K562 treated with DMSO at 1 percent for 12 hours (cell line): ENCODE measurements around the gene PPP1R26. TPM values are rescaled to one million over a fixed set of nuclear protein-coding genes. Genes with fewer than 3 reads are reported as not detected.

ENCODE experiments used
- total RNA-seq: library from RNA; unstranded; fragments of 300-600 nt; gene quantifications from 2 replicates; pipeline ENCODE4 v1.2.3, GENCODE V29; 2022; ENCODE audit not compliant: insufficient read depth

Gene PPP1R26, protein sequence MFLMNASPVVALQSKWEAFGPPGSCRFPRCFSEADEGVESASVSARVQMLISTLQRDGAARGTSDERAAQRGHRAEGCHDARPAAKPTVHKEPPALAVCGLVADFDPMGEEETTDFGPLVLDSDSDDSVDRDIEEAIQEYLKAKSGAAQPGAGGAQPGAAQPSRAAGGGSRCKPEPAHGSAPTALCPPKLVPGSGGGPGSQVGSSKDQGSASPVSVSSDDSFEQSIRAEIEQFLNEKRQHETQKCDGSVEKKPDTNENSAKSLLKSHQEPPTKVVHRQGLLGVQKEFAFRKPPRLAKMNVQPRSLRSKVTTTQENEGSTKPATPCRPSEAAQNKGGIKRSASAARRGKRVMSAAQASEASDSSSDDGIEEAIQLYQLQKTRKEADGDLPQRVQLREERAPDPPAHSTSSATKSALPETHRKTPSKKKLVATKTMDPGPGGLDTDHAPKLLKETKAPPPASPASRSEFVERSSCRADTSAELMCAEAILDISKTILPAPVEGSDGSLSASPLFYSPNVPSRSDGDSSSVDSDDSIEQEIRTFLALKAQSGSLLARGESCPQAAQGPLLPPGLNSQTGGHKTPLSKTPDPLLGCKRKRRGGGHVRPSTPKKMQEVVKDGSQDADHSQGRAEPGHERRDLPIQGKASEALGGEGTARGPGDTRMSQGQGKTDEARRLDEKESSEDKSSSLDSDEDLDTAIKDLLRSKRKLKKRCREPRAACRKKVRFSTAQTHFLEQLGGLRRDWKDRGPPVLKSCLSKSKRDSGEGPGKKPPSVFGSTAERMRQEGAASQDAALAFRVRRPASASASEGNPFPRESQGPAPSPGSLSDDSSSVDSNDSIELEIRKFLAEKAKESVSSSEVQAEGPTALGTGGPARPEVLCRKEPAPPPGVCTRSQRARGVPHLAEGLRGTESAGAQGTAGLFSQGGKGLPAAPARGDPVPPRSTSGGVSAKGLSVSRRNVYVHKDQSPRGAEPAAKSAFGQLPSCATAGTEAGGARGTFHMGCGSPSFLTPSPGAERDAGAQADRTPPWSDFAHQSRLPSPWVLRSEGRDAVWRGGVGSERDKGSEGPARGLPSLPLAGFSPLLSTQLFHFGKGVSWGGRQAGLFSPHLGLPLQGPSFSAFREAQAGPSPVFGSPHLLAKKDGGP (N-terminal part only)
- total RNA-seq: 12.8 and 25.3 TPM in 2 replicates

GRCh38 chr9:135479469-135480052 is at the start of gene PPP1R26:
TSS of gene PPP1R26 (plus strand) at chr9:135479782. CDS start at chr9:135484511, 4,729 bp downstream.

GRCh38 chr9:135500525-135501260 is 21.1 kb downstream of the PPP1R26 start, which contains the start of gene MRPS2:
TSS of gene MRPS2 (plus strand) at chr9:135500682. CDS start at chr9:135500711, 29 bp downstream.

DNA sequence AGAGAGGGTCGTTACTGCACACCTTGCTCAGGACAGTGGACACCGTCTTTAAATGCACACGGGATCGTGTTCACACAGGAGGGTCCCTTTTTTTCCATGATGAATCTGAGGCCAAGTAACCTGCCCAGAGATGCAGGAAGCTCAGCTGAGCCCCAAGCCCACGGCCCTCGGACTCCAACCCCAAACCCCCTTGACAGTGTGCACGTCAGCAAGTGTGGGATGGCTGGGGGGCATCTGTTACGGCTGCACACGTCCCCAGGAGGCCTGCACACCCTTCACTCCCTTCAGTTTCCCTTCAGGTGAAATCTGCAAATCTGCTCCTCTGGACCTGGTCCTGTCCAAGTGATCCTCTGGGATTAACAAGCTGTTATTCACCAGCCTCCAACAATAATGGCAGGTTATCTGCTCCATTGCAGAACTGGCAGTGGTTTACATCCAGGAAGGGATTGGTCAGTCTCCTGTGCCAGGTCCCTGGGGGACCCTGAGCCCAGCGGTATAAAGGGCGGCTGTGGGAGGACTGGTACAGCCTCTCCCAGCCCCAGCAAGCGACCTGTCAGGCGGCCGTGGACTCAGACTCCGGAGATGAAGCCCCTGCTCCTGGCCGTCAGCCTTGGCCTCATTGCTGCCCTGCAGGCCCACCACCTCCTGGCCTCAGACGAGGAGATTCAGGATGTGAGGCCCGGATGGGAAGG is 41.5 kb downstream of the PPP1R26 start, which contains the start of gene LCN1:
LCN1 (plus strand) TSS at position 525 of the 692 bp plus-strand sequence; CDS start at position 583, 58 bp downstream.

Other genes starting within 250 kb of the PPP1R26 start
- 82.8 and 83.3 TPM in 2 replicates for gene MRPS2, start 20.9 kb downstream of the PPP1R26 start, total RNA-seq
- not detected in 2 replicates for gene LCN1, start 41.7 kb downstream of the PPP1R26 start, total RNA-seq
- not detected in 2 replicates for gene OBP2A, start 66.3 kb downstream of the PPP1R26 start, total RNA-seq
- 0.88 and 5.8 TPM in 2 replicates for gene PAEP, start 82.0 kb downstream of the PPP1R26 start, total RNA-seq
- not detected in 2 replicates for gene GLT6D1, start 159.8 kb downstream of the PPP1R26 start, total RNA-seq
- gene LCN9, start 183.5 kb downstream of the PPP1R26 start, total RNA-seq: not detected in 2 replicates
- 0.42 TPM in 1 of 2 replicates, not detected in the other for gene SOHLH1, start 219.7 kb downstream of the PPP1R26 start, total RNA-seq
- not detected in 2 replicates for gene KCNT1, start 222.4 kb downstream of the PPP1R26 start, total RNA-seq